ENCODE measurements around the gene ATP4B. TPM values are rescaled to one million over a fixed set of nuclear protein-coding genes. Genes with fewer than 3 reads are reported as not detected.

Gene ATP4B
- total and polyA plus RNA-seq, 2 donors from 2014 or later, result 0.16 to 0.45 TPM

- no peak for FAIRE-seq
- no peak overlapping the region for H3K4me3 ChIP-seq (ENCODE audit: low read length in 3 of 3)
- H3K9ac ChIP-seq (ENCODE audit: low read length in 3 of 3), result no peak overlapping the region
- H3K36me3 ChIP-seq (ENCODE audit: control insufficient read depth in 2 of 3, insufficient read depth in 3 of 3, low read length in 3 of 3), result peaks cover 2 to 41% (median 28%) of the 10 kb centered on the region in 3 donors
- intact Hi-C loops (cut with DNase I), result no loop called here
- DNase-seq, result peak in 1 of 5 donors; percentile 37
- no peak for TF ChIP-seq CTCF (IDR thresholded peaks at IDR 0.05; ENCODE audit: borderline replicate concordance, extremely low read depth, insufficient read depth)
- no peaks in the 10 kb centered on the region for H3K4me1 ChIP-seq (ENCODE audit: control insufficient read depth in 2 of 3, insufficient read depth in 2 of 3, low read depth in 1 of 3, low read length in 3 of 3)
- no peaks in the 10 kb centered on the region for H3K9me3 ChIP-seq (ENCODE audit: control insufficient read depth in 2 of 3, insufficient read depth in 1 of 3, low read length in 3 of 3)
- no peaks in the 10 kb centered on the region for H3K27me3 ChIP-seq (ENCODE audit: control insufficient read depth, insufficient read depth, low read length)
- H3K27ac ChIP-seq (ENCODE audit: low read depth in 2 of 2, low read length in 2 of 2), result no peak overlapping the region
Measured at GRCh38 chr13:113633485-113633873, 24.5 kb downstream of the ATP4B start.

GRCh38 chr13:113632706-113633484, 25.1 kb downstream of the ATP4B start:
- Histone ChIP-seq H3K36me3 (ENCODE audit: control insufficient read depth in 2 of 3, insufficient read depth in 3 of 3, low read length in 3 of 3) (peaks cover 2 to 36% (median 25%) of the 10 kb centered on the region in 3 donors), H3K9ac (ENCODE audit: low read length in 3 of 3) (no peak overlapping the region), H3K4me3 (ENCODE audit: low read length in 3 of 3) (no peak overlapping the region), H3K27me3 (ENCODE audit: control insufficient read depth, insufficient read depth, low read length) (no peaks in the 10 kb centered on the region), H3K4me1 (ENCODE audit: control insufficient read depth in 2 of 3, insufficient read depth in 2 of 3, low read depth in 1 of 3, low read length in 3 of 3) (no peaks in the 10 kb centered on the region), H3K9me3 (ENCODE audit: control insufficient read depth in 2 of 3, insufficient read depth in 1 of 3, low read length in 3 of 3) (no peaks in the 10 kb centered on the region), H3K27ac (ENCODE audit: low read depth in 2 of 2, low read length in 2 of 2) (no peak overlapping the region)
- intact Hi-C loops (cut with DNase I), result no loop called here
- no peak for TF ChIP-seq CTCF (IDR thresholded peaks at IDR 0.05; ENCODE audit: borderline replicate concordance, extremely low read depth, insufficient read depth)
- DNase-seq (peak in 1 of 5 donors; percentile 45), FAIRE-seq (no peak)

- no peak for TF ChIP-seq CTCF (IDR thresholded peaks at IDR 0.05; ENCODE audit: borderline replicate concordance, extremely low read depth, insufficient read depth)
- FAIRE-seq (no peak), DNase-seq (peak in 1 of 5 donors; percentile 55)
Measured at GRCh38 chr13:113631341-113632095, 26.5 kb downstream of the ATP4B start.

More at GRCh38 chr13:113631341-113632095, 26.5 kb downstream of the ATP4B start:
- Histone ChIP-seq H3K4me1 (ENCODE audit: control insufficient read depth in 2 of 3, insufficient read depth in 2 of 3, low read depth in 1 of 3, low read length in 3 of 3) (no peaks in the 10 kb centered on the region), H3K4me3 (ENCODE audit: low read length in 3 of 3) (no peak overlapping the region), H3K27ac (ENCODE audit: low read depth in 2 of 2, low read length in 2 of 2) (no peak overlapping the region), H3K36me3 (ENCODE audit: control insufficient read depth in 2 of 3, insufficient read depth in 3 of 3, low read length in 3 of 3) (peaks cover 2 to 28% (median 14%) of the 10 kb centered on the region in 3 donors), H3K9ac (ENCODE audit: low read length in 3 of 3) (no peak overlapping the region), H3K9me3 (ENCODE audit: control insufficient read depth in 2 of 3, insufficient read depth in 1 of 3, low read length in 3 of 3) (no peaks in the 10 kb centered on the region), H3K27me3 (ENCODE audit: control insufficient read depth, insufficient read depth, low read length) (no peaks in the 10 kb centered on the region)
- intact Hi-C loops (cut with DNase I), result no loop called here
